HG02885 (cell line): ENCODE measurements around the gene ADAMTS8.

ENCODE experiments used
- ATAC-seq: cut with Tn5 transposase; IDR thresholded peaks from one replicate; pipeline ENCODE4 v1.9.1; 2021; ENCODE audit warnings: mild to moderate bottlenecking; ENCODE audit not compliant: unreplicated experiment, poor library complexity

Gene ADAMTS8

DNA sequence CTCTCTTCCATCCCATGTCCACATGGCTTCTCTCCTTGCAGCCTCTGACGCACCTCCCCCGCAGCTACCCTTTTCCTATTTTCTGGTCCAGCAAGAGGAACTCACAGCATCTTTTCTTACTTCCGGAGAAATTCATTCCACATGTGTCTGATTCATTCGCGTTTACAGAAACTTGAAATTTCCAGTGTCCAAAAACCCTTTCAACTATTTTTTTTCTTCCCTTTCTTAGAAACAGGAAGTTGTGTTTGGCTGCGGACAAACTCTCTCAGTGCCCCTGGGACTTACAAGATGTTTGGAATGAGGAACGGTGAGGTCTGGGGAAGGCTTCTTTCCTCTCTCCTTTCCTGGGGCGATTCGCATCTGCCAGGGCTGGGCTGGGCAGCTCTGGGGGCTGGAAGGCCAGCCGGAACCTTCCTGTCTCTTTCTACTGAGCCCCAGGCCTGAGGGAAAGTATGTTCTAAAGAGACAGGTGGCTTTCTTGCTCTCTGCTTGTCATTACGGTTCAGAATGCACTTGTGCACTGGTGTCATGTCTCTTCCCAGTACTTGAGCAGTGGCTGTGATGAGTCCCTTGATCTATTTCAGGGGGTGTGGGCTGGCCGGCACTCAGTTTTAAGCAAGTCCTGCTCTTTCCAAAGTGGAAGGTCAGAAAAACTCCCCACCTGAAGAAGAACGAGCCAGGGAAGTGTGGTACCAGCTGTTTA lies 27.5 kb downstream of the ADAMTS8 start:
- no peak for ATAC-seq

DNA sequence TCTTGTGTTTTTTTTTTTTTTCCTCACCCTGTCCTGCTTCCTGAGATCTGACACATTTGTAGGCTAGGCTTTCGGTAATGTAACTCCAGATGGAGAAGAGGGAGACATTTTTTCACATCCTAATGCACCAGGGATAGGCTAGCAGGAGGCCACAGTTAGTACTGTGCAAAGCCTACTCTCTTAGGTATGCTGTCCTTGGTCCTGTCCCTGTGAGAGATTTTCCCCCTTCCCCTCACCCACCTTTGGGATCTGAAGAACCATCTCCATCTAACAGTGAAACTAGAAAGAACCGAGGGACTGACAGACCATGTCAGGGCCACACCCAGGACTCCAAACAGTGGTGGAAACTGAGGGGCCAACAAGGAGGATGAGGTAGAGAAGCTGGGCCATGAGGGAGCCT lies 29.2 kb downstream of the ADAMTS8 start:
- ATAC-seq, result no peak

DNA sequence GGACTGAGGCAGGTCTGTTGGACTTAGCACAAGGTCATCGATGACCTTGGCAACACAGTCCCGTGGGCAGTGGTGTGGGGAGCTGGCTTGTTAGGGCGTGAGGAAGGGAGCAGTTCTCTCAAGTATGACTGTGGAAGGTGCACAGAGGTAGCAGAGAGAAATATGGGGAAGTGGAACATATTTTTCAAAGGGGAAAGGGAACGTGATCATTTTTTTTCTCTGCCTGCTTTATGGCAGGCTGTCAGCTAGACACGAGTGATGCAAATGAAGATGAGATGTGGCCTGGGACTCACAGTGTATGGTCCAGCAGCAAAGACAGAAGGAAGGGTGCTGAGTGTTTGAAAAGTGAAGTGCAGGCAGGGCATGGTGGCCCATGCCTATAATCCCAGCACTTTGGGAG lies 30.6 kb downstream of the ADAMTS8 start:
- ATAC-seq, result no peak

DNA sequence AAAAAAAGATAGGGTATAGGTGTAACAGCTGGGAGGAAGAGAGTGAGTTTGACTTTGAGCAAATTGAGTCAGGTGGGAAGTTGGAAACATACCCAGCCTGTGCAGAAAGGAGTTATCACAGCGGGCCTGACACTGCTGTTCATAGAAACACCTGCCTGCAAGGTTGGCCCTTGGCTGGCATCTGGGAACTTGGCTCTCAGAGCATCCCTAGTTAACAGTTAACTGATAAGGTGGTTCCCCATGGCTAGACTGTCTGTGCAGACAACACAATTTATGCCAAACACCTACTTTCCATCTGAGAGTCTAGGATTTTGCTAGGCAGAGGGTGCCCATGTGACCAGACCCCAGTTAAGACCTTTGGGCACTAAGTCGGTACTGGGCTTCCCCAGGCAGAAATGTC lies 31.4 kb downstream of the ADAMTS8 start:
- no peak for ATAC-seq

DNA sequence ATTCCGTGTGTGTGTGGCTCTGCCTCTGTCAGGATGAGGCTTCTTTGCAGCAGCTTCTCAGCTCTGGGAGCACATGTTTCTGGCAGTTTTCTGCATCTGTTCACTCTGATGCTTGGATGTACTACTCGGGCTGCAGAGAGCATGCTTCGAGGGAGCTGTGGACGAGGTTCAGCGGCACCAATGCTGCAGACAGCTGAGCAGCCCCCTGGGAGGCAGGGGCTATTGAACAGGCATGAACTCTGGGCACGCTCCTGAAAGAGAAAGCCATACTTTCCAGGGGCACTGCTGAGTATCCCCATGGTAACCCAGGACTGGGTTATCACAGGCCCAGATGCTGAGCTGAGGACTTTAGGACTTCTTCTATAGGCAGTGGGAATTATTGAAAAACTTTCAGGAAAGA lies 33.8 kb downstream of the ADAMTS8 start:
- no peak for ATAC-seq

DNA sequence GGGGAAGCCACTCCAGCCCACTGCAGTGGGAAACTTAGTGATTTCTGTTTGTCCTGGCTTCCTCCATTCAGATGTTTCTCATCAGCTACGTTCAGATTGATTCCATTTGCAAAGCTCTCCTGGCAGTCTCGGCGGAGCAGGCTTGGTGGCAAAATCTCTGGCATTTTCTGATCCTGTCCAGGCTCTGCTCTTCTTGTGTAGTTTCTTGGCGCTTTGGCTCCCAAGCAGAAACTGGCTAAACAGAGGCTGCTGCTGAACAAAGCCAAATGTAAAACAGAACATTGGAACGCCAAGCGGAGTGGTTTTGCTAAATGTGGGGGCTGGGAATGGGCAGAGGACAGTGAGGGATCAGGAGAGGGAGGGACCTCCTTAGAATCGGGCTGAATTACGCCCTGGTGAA lies 36.7 kb downstream of the ADAMTS8 start:
- ATAC-seq, result no peak

DNA sequence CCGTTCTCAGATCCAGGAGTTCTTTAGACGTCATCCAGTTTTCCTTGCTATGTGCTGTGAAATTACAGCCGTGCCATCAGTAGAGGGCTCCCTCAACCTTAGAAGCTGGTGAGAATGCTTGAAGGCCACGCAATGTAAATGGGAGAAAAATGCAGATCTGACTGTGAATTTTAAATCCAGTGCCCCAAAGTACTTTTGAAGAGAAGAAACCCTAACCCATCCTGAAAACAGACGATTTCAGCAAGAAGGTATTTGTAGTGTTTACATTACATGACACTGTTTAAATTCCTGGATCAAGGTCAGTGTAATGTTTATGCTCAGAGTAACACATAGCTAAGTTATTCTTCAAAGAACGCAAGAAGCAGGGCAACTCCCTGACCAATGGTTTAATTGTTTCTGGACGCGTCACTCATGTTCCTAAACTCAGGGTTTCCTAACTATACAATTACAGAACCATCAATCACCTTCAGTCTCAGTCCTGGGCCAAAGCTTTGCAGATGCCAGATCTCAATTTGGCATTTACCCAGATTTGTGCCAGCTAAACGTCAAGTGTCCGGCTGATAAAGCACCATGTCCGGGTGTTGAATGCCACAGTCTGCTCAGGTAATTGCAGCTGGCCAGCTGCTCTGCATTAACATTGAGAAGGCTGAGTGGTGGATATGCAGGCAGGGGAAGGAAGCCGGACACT lies 38.2 kb downstream of the ADAMTS8 start:
- no peak for ATAC-seq

DNA sequence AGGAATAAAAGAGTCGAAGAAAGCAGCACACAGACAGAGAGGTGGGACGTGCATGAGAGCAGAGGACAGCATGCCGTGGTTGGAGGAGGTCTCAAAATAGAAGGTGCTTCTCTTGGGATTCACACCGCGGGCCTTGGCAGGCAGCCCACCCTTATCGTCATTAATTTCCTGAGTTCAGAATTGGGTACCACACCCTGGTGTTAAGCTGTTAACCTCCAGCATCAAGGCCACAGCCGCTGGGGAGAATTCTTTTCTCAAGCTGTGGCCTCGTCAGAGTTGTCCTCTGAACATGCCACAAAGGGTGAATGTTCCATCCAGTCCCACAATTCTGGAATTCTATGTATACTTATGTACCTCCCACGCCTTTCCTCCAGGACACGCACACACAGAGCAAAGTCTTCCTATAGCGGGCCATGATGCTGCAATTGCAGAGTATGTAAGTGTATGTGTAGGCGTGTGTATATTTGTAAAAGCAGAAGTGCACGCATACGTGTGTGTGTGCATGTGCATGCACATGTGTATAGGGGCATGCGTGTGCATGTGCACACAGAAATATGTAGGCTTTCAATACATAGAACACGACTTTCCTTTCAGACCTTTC lies 39.0 kb downstream of the ADAMTS8 start:
- no peak for ATAC-seq

DNA sequence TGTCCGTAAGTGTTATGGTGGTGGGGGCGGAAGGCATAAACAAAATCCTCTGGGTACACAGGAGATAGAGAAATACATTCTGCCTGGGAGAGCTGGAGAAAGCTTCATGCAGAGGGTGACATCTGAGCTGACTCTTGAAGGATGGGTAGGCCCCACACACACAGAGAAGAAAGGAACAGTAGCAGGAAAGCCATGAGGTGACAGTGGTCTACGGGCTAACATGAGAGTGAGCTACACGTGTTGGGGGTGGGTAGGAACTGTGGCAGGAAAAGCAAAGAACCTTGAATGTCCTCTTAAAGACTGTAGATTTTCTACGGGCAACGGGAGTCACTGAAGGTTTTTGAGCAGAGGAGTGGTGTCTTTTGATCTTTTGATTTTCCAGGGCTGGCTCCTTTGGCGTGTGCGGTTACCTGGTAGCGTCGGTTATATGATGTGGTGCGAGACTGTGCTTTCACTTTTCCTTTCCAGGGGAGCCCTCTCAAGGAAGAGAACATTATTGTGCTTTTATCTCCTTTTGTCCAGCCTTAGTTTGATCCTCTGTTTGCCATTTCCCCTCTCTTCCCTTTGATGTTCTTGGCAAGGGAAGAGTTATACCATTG lies 39.7 kb downstream of the ADAMTS8 start:
- ATAC-seq, result no peak

DNA sequence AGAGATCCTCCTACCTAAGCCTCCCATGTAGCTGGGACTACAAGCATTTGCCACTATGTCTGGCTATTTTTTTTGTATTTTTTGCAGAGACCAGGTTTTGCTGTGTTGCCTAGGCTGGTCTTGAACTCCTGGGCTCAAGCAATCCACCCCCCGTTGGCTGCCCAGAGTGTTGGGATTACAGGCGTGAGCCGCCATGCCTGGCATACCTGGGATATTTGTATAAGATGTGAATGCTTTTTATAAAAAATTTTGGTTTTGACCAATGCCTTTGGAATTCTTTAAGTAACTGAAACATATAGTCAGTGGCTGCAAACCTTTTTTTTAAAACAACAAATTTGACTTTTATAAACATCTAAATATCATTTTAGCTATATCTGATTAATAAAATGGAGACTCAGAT lies 42.4 kb downstream of the ADAMTS8 start:
- no peak for ATAC-seq

DNA sequence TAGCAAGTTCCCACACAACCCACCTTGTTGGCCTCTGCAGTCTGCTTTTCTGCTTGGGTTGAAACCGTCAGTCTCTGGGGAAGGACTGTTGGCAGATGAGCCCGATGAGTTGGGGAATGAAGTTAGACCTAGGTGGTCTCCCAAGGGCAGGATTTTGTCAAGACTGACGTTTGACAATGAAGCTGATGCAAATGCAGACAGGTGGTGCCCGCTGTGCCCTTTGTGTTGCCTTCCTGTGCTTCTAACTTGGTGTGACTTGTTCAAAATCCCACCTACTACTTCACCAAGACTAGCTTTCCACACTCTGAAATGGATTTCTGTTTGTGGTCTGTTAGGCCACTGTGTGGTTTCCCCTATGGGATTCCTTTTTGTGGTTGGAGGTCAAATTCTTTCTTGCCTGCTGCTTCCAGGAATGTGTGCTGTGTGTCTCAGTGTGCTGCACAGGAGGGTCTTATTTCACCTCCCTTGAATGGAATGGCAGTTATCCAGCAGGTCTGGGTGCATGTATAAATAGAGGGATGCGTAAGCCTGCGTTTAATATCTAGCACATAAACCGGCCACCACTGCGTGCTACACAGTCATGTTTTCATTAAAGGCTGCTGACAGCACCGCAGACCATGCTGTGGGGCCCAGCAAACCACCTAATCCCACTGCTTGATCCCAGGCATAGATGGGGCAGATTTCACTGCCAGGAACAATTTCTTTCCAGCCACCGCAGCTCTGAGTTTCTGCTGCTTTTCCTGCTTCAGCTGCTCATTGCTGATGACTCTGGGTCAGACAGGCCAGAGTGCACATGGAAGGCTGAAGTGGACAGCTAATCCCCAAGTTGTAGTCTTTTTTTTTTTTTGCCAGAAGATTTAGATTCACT lies 44.8 kb downstream of the ADAMTS8 start:
- no peak for ATAC-seq

DNA sequence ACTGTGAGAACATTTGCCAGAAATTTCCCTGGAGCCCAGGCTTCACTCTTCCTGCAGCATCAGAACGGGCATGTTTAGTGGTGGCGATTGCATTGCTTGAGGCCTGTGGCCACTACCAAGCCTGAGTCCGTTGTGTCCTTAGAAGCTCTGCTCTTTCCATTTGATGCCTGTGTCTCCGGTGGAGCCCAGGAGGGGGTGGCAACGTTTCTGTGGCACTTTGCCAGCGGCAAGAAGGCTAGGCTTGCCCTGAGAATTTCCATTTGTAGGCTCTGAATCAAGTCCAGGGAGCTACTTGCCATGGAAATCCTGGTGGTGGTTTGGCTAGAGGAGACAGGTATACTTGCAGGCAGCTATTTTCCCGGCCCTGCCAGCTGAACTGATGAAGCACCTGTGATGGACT lies 47.1 kb downstream of the ADAMTS8 start:
- ATAC-seq, result no peak

DNA sequence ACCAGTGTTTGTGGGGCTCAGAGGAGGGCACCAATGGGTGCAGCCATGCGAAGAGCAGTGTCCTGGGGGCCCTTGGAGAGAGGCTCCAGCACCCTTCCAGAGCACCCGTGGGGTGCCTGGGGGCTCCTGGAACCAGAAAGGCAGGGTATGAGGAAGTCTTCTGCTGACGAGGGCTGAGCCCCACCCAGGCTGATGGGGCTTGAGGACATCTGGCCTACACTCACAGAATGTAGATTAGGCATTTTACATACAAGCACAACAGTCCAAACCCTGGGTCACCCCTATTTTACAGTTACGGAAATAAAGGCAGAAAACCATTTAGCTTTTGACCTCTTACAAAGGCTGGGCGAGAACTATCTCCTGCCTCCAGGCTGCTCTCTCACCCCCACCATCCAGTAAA lies 47.6 kb downstream of the ADAMTS8 start:
- no peak for ATAC-seq

DNA sequence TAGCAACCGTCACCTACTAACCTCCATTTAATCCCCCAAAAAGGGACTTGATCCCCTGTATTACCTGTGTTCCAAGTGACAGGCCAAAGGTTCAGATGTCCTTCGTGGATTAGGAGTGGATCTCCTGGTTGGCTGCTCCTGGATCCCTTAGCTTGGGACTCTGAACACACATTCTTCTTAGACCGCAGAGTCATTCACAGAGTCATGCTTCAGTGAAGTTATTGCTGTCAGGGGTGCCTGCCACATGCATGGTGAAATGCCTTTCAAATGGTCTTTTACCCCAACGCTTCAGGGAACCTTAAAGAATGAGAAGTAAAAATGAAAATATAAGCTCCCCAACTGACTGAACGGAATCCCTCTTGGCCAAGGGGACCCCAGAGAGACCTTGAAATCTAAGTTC lies 49.1 kb downstream of the ADAMTS8 start:
- no peak for ATAC-seq

DNA sequence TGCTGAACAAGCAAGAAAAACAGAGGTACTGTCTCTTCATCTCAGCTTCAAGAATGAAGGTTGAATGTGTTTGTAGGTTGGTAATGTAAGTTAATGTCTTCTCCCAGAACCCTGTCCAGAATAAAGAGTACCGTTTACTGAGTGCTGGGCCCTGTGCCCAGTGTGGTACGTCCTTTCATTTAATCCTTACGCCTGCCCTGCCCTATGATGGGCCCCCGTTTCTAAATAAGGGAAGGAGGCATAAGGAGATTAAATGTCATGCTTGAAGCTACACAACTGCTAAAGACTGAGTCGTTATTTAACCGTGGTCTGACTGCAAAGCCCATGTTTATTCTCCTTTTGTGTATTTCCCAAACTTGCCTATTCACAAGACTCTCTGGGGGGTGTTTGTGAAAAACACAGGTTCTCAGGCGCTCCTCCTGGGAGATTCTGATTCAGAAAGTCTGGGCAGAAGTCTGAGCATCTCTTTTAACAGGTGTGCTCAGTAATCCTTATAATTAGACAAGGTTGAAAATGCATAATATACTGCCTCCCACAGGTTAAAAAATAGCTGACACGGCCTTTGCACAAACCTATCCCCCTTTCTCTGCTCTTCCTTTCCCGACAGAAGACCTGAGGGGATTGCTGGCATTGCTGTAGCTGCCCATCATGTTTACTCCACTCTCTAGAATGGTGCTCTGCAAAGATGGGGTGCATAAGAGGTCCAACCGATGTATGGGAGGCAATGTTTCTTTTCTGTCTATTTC lies 57.4 kb downstream of the ADAMTS8 start:
- no peak for ATAC-seq

DNA sequence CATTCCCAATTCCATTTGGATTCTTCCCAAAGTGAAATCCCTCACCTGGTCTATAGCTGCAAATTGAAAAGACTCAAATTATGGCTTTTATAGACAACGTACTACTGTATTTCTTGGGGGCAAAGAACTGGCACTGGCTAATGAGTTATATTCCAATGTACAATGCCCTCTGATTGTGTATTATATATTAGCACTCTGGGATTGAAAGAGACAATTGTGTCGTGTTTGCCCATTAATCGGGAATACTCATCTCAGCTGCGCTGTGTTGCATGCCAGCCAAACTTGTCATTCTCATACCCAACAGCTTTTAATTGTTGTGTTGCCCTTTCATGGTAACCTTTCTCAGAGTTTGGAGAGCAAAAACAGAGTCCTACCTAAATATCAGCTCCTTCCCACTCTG lies 58.7 kb downstream of the ADAMTS8 start:
- ATAC-seq, result no peak

DNA sequence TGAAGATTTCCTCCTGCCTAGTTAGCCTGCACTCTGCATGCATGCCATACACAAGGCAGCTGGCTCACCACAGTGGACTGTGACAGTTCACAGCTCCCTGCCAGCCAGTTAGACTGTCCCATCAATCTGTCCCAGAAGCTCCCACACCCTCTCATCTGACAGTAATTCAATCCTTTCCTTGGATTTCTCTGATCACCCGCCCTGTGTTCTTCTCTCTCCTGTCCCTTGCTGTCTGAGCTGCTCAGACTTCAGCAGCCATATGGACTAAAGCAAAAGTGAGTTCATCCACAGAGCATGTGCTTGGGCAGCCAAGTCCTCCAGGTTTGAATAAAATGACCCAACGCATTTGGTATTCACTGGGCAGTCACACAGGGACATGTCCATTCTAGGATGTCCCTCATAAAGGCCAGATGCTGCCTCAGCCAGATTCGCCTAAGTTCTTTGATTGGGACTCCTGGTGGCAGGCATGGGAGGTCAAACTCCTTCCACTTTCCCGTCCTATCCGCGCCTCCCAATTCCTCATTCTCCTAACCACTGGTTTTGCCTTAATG lies 59.2 kb downstream of the ADAMTS8 start:
- ATAC-seq, result no peak

DNA sequence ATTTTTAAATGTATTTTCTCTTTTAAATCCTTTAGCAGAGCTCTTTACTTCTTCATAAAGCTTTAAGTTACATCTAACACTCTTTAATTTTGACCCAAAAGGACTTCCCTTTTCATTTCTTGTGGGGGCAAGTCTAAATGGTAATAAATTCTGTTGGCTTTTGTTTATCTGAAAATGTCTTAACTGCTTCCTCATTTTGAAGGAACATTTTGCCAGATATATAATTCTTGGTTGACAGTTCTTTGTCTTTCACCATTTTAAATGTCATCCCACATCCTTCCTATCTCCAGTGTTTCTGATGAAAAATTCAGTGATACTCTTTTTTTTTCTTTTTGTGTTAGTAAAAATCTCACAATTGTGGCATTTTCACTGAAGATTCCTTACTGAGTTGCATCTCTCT lies 69.0 kb downstream of the ADAMTS8 start:
- no peak for ATAC-seq

DNA sequence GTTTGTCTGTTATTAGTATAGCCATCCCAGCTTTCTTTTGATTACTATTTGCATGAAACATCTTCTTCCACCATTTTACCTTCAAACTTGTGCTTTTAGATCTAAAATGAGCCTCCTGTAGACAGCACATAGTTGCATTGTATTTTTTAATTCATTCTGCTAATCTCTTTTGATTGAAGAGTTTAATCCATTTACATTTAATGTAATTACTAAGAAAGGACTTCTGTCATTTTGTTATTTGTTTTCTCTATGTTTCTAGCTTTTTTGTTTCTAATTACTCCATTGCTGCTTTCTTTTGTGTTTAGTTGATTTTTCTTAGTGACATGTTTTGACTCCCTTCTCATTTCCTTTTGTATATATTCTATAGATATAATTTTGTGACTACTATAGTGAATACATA lies 70.0 kb downstream of the ADAMTS8 start:
- ATAC-seq, result no peak
